HG03196 (cell line): ENCODE results near the gene GNGT2.
A peak's percentile ranks its signal among the peaks of the same experiment; 100 is the strongest.

Source experiments
- ATAC-seq: cut with Tn5 transposase; IDR thresholded peaks from one replicate; pipeline ENCODE4 v1.9.1; 2021; ENCODE audit not compliant: unreplicated experiment

GNGT2 gene

DNA sequence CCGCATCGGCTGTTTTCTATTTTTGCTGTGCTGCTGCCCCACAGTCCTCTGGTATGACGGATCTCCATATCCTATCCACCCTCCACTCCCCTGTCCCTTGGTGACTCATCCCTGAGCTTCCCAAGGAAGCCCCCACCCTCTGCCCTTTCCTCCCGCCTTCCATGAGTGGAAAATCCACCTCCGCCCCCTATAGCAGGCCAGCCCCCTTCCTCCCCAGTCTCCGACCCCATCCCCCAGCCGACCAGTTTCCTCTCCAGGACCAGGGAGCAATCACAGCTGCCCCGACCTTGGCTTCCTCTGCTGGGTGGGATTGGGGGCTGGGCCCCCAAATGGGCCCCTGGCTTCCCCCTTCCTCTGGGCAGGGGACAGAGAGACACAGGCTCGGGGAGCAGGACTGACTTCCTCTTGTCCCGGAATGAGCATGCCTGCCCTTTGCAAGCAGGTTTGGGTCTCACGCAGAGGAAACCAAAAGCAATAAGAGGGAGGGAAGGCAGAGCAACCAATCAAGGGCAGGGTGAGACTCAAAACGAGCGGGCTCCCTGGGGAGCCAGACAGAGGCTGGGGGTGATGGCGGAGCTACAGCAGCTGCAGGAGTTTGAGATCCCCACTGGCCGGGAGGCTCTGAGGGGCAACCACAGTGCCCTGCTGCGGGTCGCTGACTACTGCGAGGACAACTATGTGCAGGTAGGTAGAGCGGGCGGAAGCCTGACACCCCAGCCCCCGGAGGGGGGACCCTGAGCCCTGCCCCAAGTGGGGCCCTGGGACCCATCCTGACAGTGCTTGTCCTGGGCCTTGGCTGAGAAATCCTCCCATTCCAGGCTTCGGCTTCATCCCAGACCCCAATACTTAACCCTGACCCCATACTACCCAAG, at the start of gene GNGT2, which contains the start of gene ABI3:
Gene GNGT2 (minus strand): TSS at position 417 of the 872 bp plus-strand sequence. CDS start 3,152 bp downstream, outside the sequence.
Gene ABI3 (plus strand): TSS at position 550 of the 872 bp plus-strand sequence. CDS start 18 bp downstream, at position 568.
- peak; percentile 71 for ATAC-seq

- no peak for ATAC-seq
Measured at GRCh38 chr17:49259663-49260010, 49.3 kb upstream of the GNGT2 start.

DNA sequence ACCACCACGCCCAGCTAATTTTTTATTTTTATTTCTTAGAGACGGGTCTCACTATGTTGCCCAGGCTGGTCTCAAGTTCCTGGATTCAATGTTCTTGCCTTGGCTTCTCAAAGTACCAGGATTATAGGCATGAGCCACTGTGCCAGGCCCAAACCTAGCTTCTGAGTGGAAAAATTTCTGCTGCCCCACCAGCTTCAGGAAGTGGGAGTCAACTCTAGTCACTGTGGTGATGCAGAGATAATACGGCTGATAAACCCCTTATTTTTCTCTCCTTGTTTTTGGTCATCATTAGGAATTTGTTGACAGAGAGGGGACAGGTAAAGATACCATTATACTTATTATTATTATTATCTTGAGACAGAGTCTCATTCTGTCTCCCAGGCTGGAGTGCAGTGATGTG, 48.0 kb upstream of the GNGT2 start:
- no peak for ATAC-seq

GRCh38 chr17:49255125-49255524, 44.8 kb upstream of the GNGT2 start:
- ATAC-seq, result no peak

DNA sequence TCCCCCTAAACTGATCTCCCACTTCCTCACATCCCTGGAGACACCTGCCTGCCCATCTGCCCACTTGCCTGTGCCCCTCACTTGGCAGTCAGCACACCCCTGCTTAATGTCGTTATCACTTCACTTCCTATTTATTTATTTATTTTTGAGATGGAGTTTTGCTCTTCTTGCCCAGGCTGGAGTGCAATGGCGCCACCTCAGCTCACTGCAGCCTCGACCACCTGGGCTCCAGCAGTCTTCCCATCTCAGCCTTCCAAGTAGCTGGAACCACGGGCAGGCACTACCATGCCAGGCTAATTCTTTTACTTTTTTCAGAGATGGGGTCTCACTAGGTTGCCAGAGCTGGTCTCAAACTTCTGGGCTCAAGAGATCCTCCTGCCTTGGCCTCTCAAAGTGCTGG, 43.7 kb upstream of the GNGT2 start:
- no peak for ATAC-seq

GRCh38 chr17:49252148-49252695, 41.8 kb upstream of the GNGT2 start:
- ATAC-seq, result no peak

- no peak for ATAC-seq
Measured at GRCh38 chr17:49249890-49250522, 39.6 kb upstream of the GNGT2 start.

- no peak for ATAC-seq
Measured at GRCh38 chr17:49249292-49249794, 39.0 kb upstream of the GNGT2 start.

DNA sequence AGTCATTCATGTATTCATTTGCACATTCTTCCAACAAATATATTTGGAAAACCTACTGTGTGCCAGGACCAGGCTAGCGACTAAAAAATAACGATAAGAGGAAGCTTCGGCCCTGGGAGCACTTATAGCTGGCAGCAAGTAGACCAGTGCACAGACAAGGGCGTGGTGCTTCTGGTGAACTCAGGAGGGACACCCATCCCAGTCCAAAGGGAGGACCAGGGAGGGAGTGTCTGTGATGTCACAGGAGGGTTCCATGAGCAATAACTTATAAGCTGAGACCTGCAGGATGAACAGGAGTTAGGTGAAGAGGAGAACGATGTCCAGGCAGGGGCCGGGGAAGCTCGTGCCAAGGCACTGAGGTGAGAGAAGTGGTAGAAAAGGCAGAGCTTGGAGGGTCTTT, 37.6 kb upstream of the GNGT2 start:
- ATAC-seq, result no peak

GRCh38 chr17:49244839-49245238, 34.5 kb upstream of the GNGT2 start:
- no peak for ATAC-seq

DNA sequence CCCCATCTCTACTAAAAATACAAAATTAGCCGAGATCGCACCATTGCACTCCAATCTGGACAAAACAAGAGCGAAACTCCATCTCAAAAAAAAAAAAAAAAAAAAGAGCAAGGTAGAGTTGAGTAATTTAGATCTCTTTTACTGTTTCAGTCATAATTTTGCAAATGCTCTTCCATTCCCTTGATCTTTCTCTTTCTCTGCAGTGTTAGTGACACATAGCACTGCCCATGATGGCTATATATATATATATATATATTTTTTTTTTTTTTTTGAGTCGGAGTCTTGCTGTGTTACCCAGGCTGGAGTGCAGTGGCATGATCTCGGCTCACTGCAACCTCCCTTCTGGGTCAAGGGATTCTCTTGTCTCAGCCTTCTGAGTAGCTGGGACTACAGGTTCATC, 32.4 kb upstream of the GNGT2 start:
- ATAC-seq, result no peak

GRCh38 chr17:49241692-49242397, 31.5 kb upstream of the GNGT2 start:
- ATAC-seq, result no peak

- ATAC-seq, result no peak
Measured at GRCh38 chr17:49241040-49241439, 30.7 kb upstream of the GNGT2 start.

DNA sequence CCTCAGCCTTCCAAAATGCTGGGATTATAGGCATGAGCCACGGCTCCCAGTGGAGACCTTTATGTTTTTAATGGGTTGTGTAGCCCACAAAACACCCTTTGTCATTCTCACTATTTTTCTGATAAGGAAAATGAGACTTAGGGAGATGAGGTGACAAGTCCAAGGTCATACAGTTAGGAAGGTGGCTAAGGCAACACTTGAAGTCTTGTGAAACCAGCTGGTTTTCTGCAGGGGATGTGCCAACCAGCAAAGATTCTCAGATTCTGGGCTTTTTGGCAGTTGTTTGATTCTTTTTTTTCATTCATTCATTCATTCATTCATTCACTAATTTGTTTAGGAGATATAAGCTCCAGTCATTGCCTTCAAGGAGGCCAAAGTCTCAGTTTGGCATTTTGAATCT, 30.2 kb upstream of the GNGT2 start:
- no peak for ATAC-seq

DNA sequence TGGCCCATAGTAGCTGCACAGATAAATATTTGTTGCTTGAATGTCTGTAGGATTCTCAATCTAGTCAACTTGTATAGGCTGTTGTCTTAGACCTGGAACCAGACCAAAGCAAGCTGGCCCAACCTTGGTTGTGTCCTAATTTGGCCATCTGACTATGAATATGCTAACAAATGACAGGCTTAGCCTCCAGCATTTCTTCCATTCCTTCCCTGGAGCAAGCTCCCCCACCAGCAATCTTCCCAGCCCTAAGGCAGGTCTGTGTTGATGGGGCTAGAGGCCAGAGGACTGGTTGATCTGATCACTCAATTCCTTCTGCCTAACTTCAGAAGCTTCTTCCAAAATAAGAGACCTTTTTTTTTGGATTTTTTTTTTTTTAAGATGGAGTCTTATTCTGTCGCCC, 29.6 kb upstream of the GNGT2 start:
- no peak for ATAC-seq

GRCh38 chr17:49235896-49236295, 25.5 kb upstream of the GNGT2 start:
- no peak for ATAC-seq

DNA sequence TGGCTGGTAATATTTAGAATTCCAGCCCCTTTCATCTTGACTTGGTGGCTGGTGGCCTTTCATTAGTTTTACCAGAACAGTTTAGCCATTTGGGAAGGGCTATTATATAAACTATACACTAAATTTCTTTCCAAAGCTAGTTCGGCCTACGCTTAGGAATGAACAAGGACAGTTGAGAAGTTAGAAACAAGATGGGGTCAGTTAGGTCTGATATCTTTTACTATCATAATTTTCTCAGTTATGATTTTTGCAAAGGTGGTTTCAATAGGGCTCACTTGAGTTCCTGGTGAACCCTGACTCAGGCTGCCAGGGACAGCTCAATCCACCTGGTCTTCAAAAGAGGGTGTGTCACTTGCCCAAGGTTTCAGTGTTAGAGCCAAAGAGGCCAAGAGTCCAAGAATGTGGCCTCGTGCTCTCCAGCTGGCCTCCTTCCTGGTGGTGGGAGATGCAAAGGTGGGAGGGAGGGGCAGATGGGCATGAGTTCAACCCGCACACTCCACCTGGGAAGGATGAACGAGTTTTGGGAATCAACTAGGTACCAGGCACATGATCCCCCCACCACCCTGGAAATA, 24.2 kb upstream of the GNGT2 start:
- no peak for ATAC-seq

- ATAC-seq, result no peak
Measured at GRCh38 chr17:49231563-49231894, 21.2 kb upstream of the GNGT2 start.

DNA sequence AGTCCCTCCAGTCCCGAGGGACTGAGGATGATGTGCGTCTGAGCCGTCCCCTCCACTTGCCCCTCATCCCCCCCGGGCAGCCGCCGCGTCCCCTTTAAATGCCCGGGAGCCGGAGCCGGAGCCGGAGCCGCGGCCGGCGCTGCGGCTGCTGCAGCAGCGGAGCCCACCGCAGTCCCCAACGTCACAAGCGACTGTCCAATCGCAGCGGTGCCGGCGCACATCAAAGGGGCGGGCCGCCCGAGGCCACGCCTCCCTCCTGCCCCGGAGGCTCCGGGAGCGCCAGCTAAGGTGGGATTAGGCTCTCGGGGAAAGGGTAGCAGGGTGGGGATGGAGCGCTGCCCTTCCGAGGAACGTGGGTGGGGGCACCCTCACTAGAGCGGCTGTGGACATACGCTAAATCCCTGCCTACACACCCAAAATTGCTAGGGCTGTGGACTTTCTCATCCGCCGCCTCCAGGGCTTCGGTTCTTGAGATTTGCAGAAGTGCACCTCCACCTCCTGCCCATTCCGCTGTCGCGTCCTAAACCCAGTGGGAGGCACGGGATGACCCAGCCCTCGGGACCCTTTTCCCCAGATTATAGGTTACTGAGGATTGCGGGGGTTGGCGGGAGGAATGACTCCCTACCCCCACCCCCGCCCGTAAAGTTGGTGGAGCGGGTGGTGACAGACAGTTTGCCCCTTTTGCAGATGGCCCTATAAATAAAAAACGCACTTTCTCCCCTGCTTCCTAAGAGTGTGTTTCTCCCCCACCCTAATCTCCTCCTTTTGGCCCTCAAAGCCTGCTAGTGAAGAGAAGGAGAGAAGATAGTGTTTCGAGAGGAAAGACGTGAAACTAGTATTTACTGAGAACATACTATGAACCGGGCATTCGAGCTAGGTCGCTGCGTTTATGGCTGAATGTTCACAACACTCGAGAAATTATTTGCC, 20.5 kb upstream of the GNGT2 start, which contains the start of gene PHOSPHO1:
Gene PHOSPHO1 (minus strand): TSS at position 152 of the 927 bp plus-strand sequence. CDS start 4,096 bp downstream, outside the sequence.
- ATAC-seq, result peak; percentile 84
